ENCODE results near the gene LAMA1. TPM values are rescaled to one million over a fixed set of nuclear protein-coding genes. Genes with fewer than 3 reads are reported as not detected.

Gene LAMA1
- total and polyA plus RNA-seq, 2 of the 8 experiments (the other 6 are each of a cell fraction or from before 2014, with no cell fraction given): 30.4 to 48.7 TPM

- H4K8ac ChIP-seq (ENCODE audit: extremely low read depth, insufficient read depth, low read length): no peak overlapping the region
- no peaks in the 10 kb centered on the region for H3K4me1 ChIP-seq (replicated peaks in 1 of 4; ENCODE audit: control insufficient read depth in 3 of 4, insufficient read depth in 4 of 4, low read length in 3 of 4)
- H3K4me2 ChIP-seq (ENCODE audit: insufficient read depth in 1 of 2, low read depth in 2 of 2, low read length in 2 of 2): no peak overlapping the region
- FAIRE-seq (no peak), DNase-seq (ENCODE audit: low read depth in 1 of 2, low spot score in 2 of 2) (no peak)
- no peak overlapping the region for H2BK15ac ChIP-seq (ENCODE audit: low read length)
- H2BK5ac ChIP-seq (ENCODE audit: low read depth, low read length): no peak overlapping the region
- no peaks in the 10 kb centered on the region for H3K9me3 ChIP-seq (ENCODE audit: insufficient read depth in 2 of 2, low read depth in 1 of 2, low read length in 1 of 2)
- H4K5ac ChIP-seq (ENCODE audit: insufficient read length, low read depth, low read length): no peak overlapping the region
- POLR2A ChIA-PET (ENCODE audit: partially characterized antibody): no interaction called here
- no peaks in the 10 kb centered on the region for H3K79me2 ChIP-seq (ENCODE audit: control insufficient read depth in 1 of 2, insufficient read depth in 2 of 2, low read length in 2 of 2)
- H3K18ac ChIP-seq (ENCODE audit: extremely low read depth, low read length): no peak overlapping the region
- no peak overlapping the region for H3K23ac ChIP-seq (ENCODE audit: insufficient read length)
- no peak overlapping the region for H4K91ac ChIP-seq (replicated peaks; ENCODE audit: insufficient read length, low read length)
- no peak overlapping the region for H2BK12ac ChIP-seq (ENCODE audit: low read depth, low read length)
- no peaks in the 10 kb centered on the region for H3K27me3 ChIP-seq (replicated peaks in 1 of 4; ENCODE audit: control insufficient read depth in 3 of 4, extremely low read depth in 1 of 4, insufficient read depth in 3 of 4, low read length in 3 of 4)
- H4K20me1 ChIP-seq (replicated peaks in 1 of 2; ENCODE audit: control insufficient read depth in 1 of 2, insufficient read depth in 2 of 2, low read length in 2 of 2): no peaks in the 10 kb centered on the region
- no peak overlapping the region for H3K56ac ChIP-seq (replicated peaks; ENCODE audit: insufficient read length, low read depth, low read length)
- no peak overlapping the region for H3K27ac ChIP-seq (ENCODE audit: low read depth, low read length)
- H2BK20ac ChIP-seq (ENCODE audit: low read length): no peak overlapping the region
- CTCF ChIA-PET (ENCODE audit: partially characterized antibody): no interaction called here
- H3K4me3 ChIP-seq (ENCODE audit: extremely low read depth in 1 of 4, insufficient read depth in 2 of 4, low read depth in 3 of 4, low read length in 4 of 4): no peak overlapping the region
- no peak overlapping the region for H3K4ac ChIP-seq (replicated peaks; ENCODE audit: insufficient read length, low read depth, low read length)
- WGBS, 2 experiments (ENCODE audit: extremely low coverage in 1 of 2, insufficient coverage in 1 of 2, insufficient read length in 1 of 2, insufficient replicate concordance in 2 of 2, low coverage in 1 of 2, low lambda C conversion rate in 2 of 2, missing lambda C conversion rate in 1 of 2): 88% methylated on average over 11 of the region's 11 CpGs; no CpG with 5 or more reads in 1 of the 2 experiments
- no peak overlapping the region for H2AK5ac ChIP-seq (ENCODE audit: low read depth, low read length)
- no peak for TF ChIP-seq NRF1 (IDR thresholded peaks at IDR 0.05; ENCODE audit: low read depth, low read length)
- TF ChIP-seq BRCA1 (IDR thresholded peaks at IDR 0.05; ENCODE audit: low read depth, low read length): no peak
- TF ChIP-seq MAFK (IDR thresholded peaks at IDR 0.05; ENCODE audit: low read depth, low read length): no peak
- TF ChIP-seq SP2 (IDR thresholded peaks at IDR 0.05; ENCODE audit: low read length): no peak
- no peak for TF ChIP-seq MAX (IDR thresholded peaks at IDR 0.05)
- no peak for TF ChIP-seq CHD1 (IDR thresholded peaks at IDR 0.05; ENCODE audit: low read depth, low read length)
- TF ChIP-seq SIX5 (IDR thresholded peaks at IDR 0.05; ENCODE audit: low read depth, low read length): no peak
- no peak for TF ChIP-seq ASH2L (IDR thresholded peaks at IDR 0.05; ENCODE audit: low read length)
- no peak for TF ChIP-seq JUN (IDR thresholded peaks at IDR 0.05; ENCODE audit: low read depth, low read length)
- no peak for TF ChIP-seq CBX8 (IDR thresholded peaks at IDR 0.05; ENCODE audit: borderline replicate concordance, low read depth, low read length)
- TF ChIP-seq E2F6 (IDR thresholded peaks at IDR 0.05): no peak
- no peak overlapping the region for H3K14ac ChIP-seq (ENCODE audit: insufficient read length)
- H3K36me3 ChIP-seq (ENCODE audit: control insufficient read depth in 2 of 4, insufficient read depth in 4 of 4, low read length in 3 of 4): peaks cover 12 to 27% (median 17%) of the 10 kb centered on the region in 4 experiments
- no peak overlapping the region for H3K9ac ChIP-seq (replicated peaks in 1 of 4; ENCODE audit: extremely low read depth in 1 of 4, low read depth in 3 of 4, low read length in 3 of 4)
- H2AFZ ChIP-seq (ENCODE audit: low read length): no peak overlapping the region
- no peak overlapping the region for H2BK120ac ChIP-seq (replicated peaks; ENCODE audit: low read depth, low read length)
- 0 out of 2 replicates have a peak, but pooled peaks cover 1% of the 10 kb centered on the region for H3K23me2 ChIP-seq (ENCODE audit: low read depth, low read length)
- H3K79me1 ChIP-seq (ENCODE audit: low read depth, low read length): no peaks in the 10 kb centered on the region
These were observed 167.6 kb downstream of the LAMA1 start for GRCh38 chr18:6949800-6950586.

Data from H1 (cell line).